Measurements from ENCODE around the gene ITPK1. TPM values are rescaled to one million over a fixed set of nuclear protein-coding genes. Genes with fewer than 3 reads are reported as not detected.

The ITPK1 gene
- total and polyA plus RNA-seq, 2 experiments from 2014 or later: 35.9 to 101 TPM

DNA sequence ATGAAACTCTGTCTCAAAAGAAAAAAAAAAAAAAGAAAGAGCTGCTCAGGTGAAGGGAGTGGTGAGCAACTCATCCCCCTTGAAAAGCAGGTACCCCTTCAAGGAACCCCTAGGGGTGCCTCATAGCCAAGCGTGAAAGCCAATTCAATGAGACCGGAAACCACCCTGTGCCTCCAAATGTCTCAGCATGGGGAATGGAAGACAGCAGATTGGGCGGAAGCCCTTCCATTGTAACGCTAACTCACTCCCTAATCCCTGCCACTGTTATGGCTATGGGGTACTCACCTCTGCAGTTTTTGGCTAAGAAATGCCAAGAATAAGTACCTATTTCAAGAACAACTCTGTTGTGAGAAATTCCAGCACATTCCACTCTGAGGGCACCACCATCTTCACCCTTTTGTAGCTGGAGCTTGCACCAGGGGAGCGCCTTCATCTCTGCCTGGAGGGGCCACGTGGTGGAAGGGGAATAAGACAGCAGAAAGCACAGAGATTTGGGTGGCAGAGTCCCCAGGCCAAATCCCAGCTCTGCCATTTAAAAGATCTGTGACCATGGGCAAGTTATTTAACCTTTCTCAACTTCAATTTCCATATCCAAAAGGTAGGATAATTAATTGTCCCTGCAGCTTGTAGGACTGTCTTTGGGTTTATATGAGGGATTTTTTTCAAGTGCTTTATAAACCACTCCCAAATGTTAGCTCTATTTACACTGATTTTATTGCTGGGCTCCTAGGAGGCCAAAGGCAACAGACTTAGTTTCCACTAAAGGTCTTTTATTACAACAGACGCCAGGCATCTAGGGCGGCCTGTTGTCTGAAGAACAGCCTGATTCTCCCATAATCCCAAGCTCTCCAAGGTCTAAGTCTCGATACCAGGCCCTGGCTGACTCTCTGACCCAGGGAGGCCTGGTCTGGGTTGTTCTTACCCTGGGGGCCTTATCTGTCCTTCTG lies 63.9 kb downstream of the ITPK1 start (continued):
- TF ChIP-seq, protein P1, sequence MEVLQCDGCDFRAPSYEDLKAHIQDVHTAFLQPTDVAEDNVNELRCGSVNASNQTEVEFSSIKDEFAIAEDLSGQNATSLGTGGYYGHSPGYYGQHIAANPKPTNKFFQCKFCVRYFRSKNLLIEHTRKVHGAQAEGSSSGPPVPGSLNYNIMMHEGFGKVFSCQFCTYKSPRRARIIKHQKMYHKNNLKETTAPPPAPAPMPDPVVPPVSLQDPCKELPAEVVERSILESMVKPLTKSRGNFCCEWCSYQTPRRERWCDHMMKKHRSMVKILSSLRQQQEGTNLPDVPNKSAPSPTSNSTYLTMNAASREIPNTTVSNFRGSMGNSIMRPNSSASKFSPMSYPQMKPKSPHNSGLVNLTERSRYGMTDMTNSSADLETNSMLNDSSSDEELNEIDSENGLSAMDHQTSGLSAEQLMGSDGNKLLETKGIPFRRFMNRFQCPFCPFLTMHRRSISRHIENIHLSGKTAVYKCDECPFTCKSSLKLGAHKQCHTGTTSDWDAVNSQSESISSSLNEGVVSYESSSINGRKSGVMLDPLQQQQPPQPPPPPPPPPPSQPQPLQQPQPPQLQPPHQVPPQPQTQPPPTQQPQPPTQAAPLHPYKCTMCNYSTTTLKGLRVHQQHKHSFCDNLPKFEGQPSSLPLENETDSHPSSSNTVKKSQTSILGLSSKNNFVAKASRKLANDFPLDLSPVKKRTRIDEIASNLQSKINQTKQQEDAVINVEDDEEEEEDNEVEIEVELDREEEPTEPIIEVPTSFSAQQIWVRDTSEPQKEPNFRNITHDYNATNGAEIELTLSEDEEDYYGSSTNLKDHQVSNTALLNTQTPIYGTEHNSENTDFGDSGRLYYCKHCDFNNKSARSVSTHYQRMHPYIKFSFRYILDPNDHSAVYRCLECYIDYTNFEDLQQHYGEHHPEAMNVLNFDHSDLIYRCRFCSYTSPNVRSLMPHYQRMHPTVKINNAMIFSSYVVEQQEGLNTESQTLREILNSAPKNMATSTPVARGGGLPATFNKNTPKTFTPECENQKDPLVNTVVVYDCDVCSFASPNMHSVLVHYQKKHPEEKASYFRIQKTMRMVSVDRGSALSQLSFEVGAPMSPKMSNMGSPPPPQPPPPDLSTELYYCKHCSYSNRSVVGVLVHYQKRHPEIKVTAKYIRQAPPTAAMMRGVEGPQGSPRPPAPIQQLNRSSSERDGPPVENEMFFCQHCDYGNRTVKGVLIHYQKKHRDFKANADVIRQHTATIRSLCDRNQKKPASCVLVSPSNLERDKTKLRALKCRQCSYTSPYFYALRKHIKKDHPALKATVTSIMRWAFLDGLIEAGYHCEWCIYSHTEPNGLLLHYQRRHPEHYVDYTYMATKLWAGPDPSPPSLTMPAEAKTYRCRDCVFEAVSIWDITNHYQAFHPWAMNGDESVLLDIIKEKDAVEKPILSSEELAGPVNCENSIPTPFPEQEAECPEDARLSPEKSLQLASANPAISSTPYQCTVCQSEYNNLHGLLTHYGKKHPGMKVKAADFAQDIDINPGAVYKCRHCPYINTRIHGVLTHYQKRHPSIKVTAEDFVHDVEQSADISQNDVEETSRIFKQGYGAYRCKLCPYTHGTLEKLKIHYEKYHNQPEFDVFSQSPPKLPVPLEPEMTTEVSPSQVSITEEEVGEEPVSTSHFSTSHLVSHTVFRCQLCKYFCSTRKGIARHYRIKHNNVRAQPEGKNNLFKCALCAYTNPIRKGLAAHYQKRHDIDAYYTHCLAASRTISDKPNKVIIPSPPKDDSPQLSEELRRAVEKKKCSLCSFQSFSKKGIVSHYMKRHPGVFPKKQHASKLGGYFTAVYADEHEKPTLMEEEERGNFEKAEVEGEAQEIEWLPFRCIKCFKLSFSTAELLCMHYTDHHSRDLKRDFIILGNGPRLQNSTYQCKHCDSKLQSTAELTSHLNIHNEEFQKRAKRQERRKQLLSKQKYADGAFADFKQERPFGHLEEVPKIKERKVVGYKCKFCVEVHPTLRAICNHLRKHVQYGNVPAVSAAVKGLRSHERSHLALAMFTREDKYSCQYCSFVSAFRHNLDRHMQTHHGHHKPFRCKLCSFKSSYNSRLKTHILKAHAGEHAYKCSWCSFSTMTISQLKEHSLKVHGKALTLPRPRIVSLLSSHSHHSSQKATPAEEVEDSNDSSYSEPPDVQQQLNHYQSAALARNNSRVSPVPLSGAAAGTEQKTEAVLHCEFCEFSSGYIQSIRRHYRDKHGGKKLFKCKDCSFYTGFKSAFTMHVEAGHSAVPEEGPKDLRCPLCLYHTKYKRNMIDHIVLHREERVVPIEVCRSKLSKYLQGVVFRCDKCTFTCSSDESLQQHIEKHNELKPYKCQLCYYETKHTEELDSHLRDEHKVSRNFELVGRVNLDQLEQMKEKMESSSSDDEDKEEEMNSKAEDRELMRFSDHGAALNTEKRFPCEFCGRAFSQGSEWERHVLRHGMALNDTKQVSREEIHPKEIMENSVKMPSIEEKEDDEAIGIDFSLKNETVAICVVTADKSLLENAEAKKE (CRISPR knock-in tag; IDR thresholded peaks at IDR 0.05): peak; percentile 63
- TF ChIP-seq EZH2phosphoT487 (IDR thresholded peaks at IDR 0.05; ENCODE audit: unreplicated experiment): no peak
- no peak for TF ChIP-seq ZNF331 (CRISPR knock-in tag; IDR thresholded peaks at IDR 0.05; ENCODE audit: low read depth)
- no peak for TF ChIP-seq JUNB (IDR thresholded peaks at IDR 0.05; ENCODE audit: unreplicated experiment)
- no peak for TF ChIP-seq STAT1 (IDR thresholded peaks at IDR 0.05; ENCODE audit: unreplicated experiment)
- no peak for TF ChIP-seq ZNF114 (CRISPR knock-in tag; IDR thresholded peaks at IDR 0.05)
- peak; percentile 80; the same call in 1 of the 2 replicates for TF ChIP-seq NANOG (IDR thresholded peaks at IDR 0.05; ENCODE audit: borderline replicate concordance)

DNA sequence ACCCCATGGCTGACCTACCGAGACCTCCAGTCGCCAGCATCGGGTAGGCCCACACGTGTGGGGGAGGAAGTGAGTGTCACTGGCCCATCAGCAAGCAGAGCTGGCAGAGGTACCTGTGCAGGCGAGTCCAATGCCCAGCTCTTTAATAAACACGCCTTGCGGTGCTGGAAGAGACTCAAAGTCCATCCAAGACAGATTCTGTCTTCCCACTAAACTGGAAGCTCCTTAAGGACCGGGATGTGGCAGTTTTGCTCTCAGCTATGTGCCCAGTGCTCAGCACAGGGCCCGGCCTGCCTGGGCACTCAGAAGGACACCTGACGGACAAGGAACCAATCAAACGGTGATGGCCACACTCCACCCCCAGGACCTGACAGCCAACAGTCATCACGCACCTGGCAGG lies 65.0 kb downstream of the ITPK1 start:
- H3K4me1 Mint-ChIP-seq: peaks cover 77% of the 10 kb centered on the region
- H3K4me3 Mint-ChIP-seq: peak overlapping the region; percentile 17; the same call in 1 of the 3 replicates
- H4K20me1 ChIP-seq (replicated peaks; ENCODE audit: insufficient read depth): peaks cover 5% of the 10 kb centered on the region
- TF ChIP-seq, protein P1 (CRISPR knock-in tag; IDR thresholded peaks at IDR 0.05): no peak
- TF ChIP-seq JUNB (IDR thresholded peaks at IDR 0.05; ENCODE audit: unreplicated experiment) (no peak), EZH2phosphoT487 (IDR thresholded peaks at IDR 0.05; ENCODE audit: unreplicated experiment) (no peak), STAT1 (IDR thresholded peaks at IDR 0.05; ENCODE audit: unreplicated experiment) (no peak)

More for the DNA sequence above, 65.0 kb downstream of the ITPK1 start:
- no peak for DNase-seq (ENCODE audit: low spot score)
- Histone ChIP-seq H3K36me3 (ENCODE audit: insufficient read depth) (peaks cover 3% of the 10 kb centered on the region; the same call in 1 of the 2 replicates), H3F3A (replicated peaks; ENCODE audit: low read depth) (peaks cover 11% of the 10 kb centered on the region; the same call in 1 of the 2 replicates), H3K4me1 (ENCODE audit: insufficient read depth) (peaks cover 52% of the 10 kb centered on the region), H3K27me3 (ENCODE audit: insufficient read depth) (no peaks in the 10 kb centered on the region), H3K4me3 (no peak overlapping the region), H3K27ac (ENCODE audit: low read depth) (peak overlapping the region; percentile 73), H3K4me2 (peak overlapping the region; percentile 62), H2AFZ (no peak overlapping the region), H3K79me2 (replicated peaks; ENCODE audit: insufficient read depth) (peaks cover 64% of the 10 kb centered on the region), H3K9me2 (ENCODE audit: insufficient read depth) (no peaks in the 10 kb centered on the region)
- Mint-ChIP-seq H3K9me3 (no peaks in the 10 kb centered on the region), H3K36me3 (ENCODE audit: low read depth) (peaks cover 25% of the 10 kb centered on the region; the same call in 2 of the 3 replicates), H3K27me3 (ENCODE audit: insufficient read depth, low read depth, poor library complexity) (peaks cover 22% of the 10 kb centered on the region), H3K27ac (peak overlapping the region; percentile 97)
- no peak for ATAC-seq

Data from GM23338 (cell line).